ENCODE results near the gene CCDC83. TPM values are rescaled to one million over a fixed set of nuclear protein-coding genes. Genes with fewer than 3 reads are reported as not detected.

CCDC83 gene
- polyA plus RNA-seq, 3 donors = not detected

- H3K9me3 ChIP-seq (replicated peaks in 1 of 2; ENCODE audit: control insufficient read depth in 1 of 2, insufficient read depth in 1 of 2, low read length in 2 of 2) = no peaks in the 10 kb centered on the region
- intact Hi-C loops (cut with micrococcal nuclease) = no loop called here
- H3K36me3 Mint-ChIP-seq = no peaks in the 10 kb centered on the region
- peaks cover 0 to 3% (median 0%) of the 10 kb centered on the region in 3 donors for H3K27me3 Mint-ChIP-seq (ENCODE audit: low read depth in 3 of 3)
- no CpG with 5 or more reads among the region's 1 CpG for WGBS (ENCODE audit: insufficient coverage)
- no peak overlapping the region for H2AFZ ChIP-seq (ENCODE audit: insufficient read depth, low read depth, low read length, poor library complexity, severe bottlenecking)
- no peaks in the 10 kb centered on the region for H4K20me1 ChIP-seq (ENCODE audit: insufficient read depth, low read length)
- H3K9me3 Mint-ChIP-seq = no peaks in the 10 kb centered on the region
- no peaks in the 10 kb centered on the region for H3K4me1 ChIP-seq (ENCODE audit: control insufficient read depth in 1 of 2, insufficient read depth in 2 of 2, low read length in 2 of 2)
- no peak overlapping the region for H3K27ac Mint-ChIP-seq
- no peak overlapping the region for H3K4me3 Mint-ChIP-seq
- H3K4me2 ChIP-seq (replicated peaks; ENCODE audit: extremely low read depth, low read length, poor library complexity, severe bottlenecking) = no peak overlapping the region
- H3K4me1 Mint-ChIP-seq = no peaks in the 10 kb centered on the region
- no peaks in the 10 kb centered on the region for H3K36me3 ChIP-seq (replicated peaks in 1 of 2; ENCODE audit: control insufficient read depth in 1 of 2, insufficient read depth in 2 of 2, low read length in 2 of 2)
- no peak for DNase-seq
- TF ChIP-seq CTCF (IDR thresholded peaks at IDR 0.05) = no peak
- no peak overlapping the region for H3K4me3 ChIP-seq (replicated peaks in 1 of 3; ENCODE audit: low read depth in 2 of 3, low read length in 3 of 3)
- no peak overlapping the region for H3K9ac ChIP-seq (ENCODE audit: insufficient read depth, low read length, poor library complexity, severe bottlenecking)
- H3K27ac ChIP-seq (ENCODE audit: low read depth in 1 of 2, low read length in 2 of 2) = no peak overlapping the region
- H3K27me3 ChIP-seq (ENCODE audit: control insufficient read depth in 2 of 2, insufficient read depth in 2 of 2, low read length in 2 of 2) = no peaks in the 10 kb centered on the region
- no peaks in the 10 kb centered on the region for H3K79me2 ChIP-seq (ENCODE audit: insufficient read depth, low read length)
These were observed 19.1 kb downstream of the CCDC83 start for GRCh38 chr11:85874265-85874664.

- H3K9ac ChIP-seq (ENCODE audit: insufficient read depth, low read length, poor library complexity, severe bottlenecking) = no peak overlapping the region
- no peaks in the 10 kb centered on the region for H3K9me3 Mint-ChIP-seq
- H3K27ac ChIP-seq (ENCODE audit: low read depth in 1 of 2, low read length in 2 of 2) = no peak overlapping the region
- no peak for TF ChIP-seq CTCF (IDR thresholded peaks at IDR 0.05)
- no peak overlapping the region for H3K27ac Mint-ChIP-seq
- intact Hi-C loops (cut with micrococcal nuclease) = no loop called here
- H3K4me3 Mint-ChIP-seq = no peak overlapping the region
- no peaks in the 10 kb centered on the region for H3K27me3 ChIP-seq (ENCODE audit: control insufficient read depth in 2 of 2, insufficient read depth in 2 of 2, low read length in 2 of 2)
- H3K27me3 Mint-ChIP-seq (ENCODE audit: low read depth in 3 of 3) = peaks cover 0 to 4% (median 4%) of the 10 kb centered on the region in 3 donors
- H3K36me3 Mint-ChIP-seq = no peaks in the 10 kb centered on the region
- no peaks in the 10 kb centered on the region for H3K4me1 Mint-ChIP-seq
- no peaks in the 10 kb centered on the region for H3K9me3 ChIP-seq (replicated peaks in 1 of 2; ENCODE audit: control insufficient read depth in 1 of 2, insufficient read depth in 1 of 2, low read length in 2 of 2)
- no peaks in the 10 kb centered on the region for H3K79me2 ChIP-seq (ENCODE audit: insufficient read depth, low read length)
- H3K4me2 ChIP-seq (replicated peaks; ENCODE audit: extremely low read depth, low read length, poor library complexity, severe bottlenecking) = no peak overlapping the region
- H2AFZ ChIP-seq (ENCODE audit: insufficient read depth, low read depth, low read length, poor library complexity, severe bottlenecking) = no peak overlapping the region
- WGBS (ENCODE audit: insufficient coverage) = 93% methylated on average over 1 of the region's 1 CpG
- no peaks in the 10 kb centered on the region for H3K4me1 ChIP-seq (ENCODE audit: control insufficient read depth in 1 of 2, insufficient read depth in 2 of 2, low read length in 2 of 2)
- no peaks in the 10 kb centered on the region for H4K20me1 ChIP-seq (ENCODE audit: insufficient read depth, low read length)
- H3K36me3 ChIP-seq (replicated peaks in 1 of 2; ENCODE audit: control insufficient read depth in 1 of 2, insufficient read depth in 2 of 2, low read length in 2 of 2) = no peaks in the 10 kb centered on the region
- no peak overlapping the region for H3K4me3 ChIP-seq (replicated peaks in 1 of 3; ENCODE audit: low read depth in 2 of 3, low read length in 3 of 3)
- no peak for DNase-seq
These were observed 20.3 kb downstream of the CCDC83 start for GRCh38 chr11:85875505-85875904.
